Measurements from ENCODE around the gene PLAAT4. TPM values are rescaled to one million over a fixed set of nuclear protein-coding genes. Genes with fewer than 3 reads are reported as not detected.

The PLAAT4 gene
- 12.2 and 14.7 TPM in 2 replicates for total RNA-seq

GRCh38 chr11:63536669-63537292 is at the start of gene PLAAT4:
TSS of gene PLAAT4 (plus strand) at chr11:63536808. CDS start at chr11:63536869, 61 bp downstream.
- peak within 1 kb of the TSS; percentile 90 for H3K4me3 Mint-ChIP-seq
- peaks cover 14% of the 10 kb centered on the region for H3K36me3 Mint-ChIP-seq (ENCODE audit: low read depth)
- DNase-seq, result peak; percentile 88
- peaks cover 66% of the 10 kb centered on the region for H3K4me1 Mint-ChIP-seq
- H3K27ac Mint-ChIP-seq, result peak within 1 kb of the TSS; percentile 88
- H3K27me3 Mint-ChIP-seq, result no peaks in the 10 kb centered on the region
- intact Hi-C loops (cut with micrococcal nuclease), result loop anchor here (5.0 kb wide), 2 partner anchors 101 to 136 kb away; partner anchors contain the start of gene ATL3
- H3K9me3 Mint-ChIP-seq, result no peaks in the 10 kb centered on the region

GRCh38 chr11:63488789-63489188 is 47.8 kb upstream of the PLAAT4 start:
- Mint-ChIP-seq H3K4me1 (peaks cover 6% of the 10 kb centered on the region), H3K4me3 (no peak overlapping the region), H3K27me3 (peaks cover 72% of the 10 kb centered on the region), H3K36me3 (ENCODE audit: low read depth) (no peaks in the 10 kb centered on the region), H3K9me3 (peaks cover 7% of the 10 kb centered on the region), H3K27ac (no peak overlapping the region)
- DNase-seq, result no peak
- intact Hi-C loops (cut with micrococcal nuclease), result no loop called here

- intact Hi-C loops (cut with micrococcal nuclease), result no loop called here
- peaks cover 72% of the 10 kb centered on the region for H3K27me3 Mint-ChIP-seq
- H3K36me3 Mint-ChIP-seq (ENCODE audit: low read depth), result no peaks in the 10 kb centered on the region
- no peak overlapping the region for H3K27ac Mint-ChIP-seq
- H3K4me3 Mint-ChIP-seq, result no peak overlapping the region
- peaks cover 7% of the 10 kb centered on the region for H3K9me3 Mint-ChIP-seq
- no peak for DNase-seq
- H3K4me1 Mint-ChIP-seq, result peaks cover 6% of the 10 kb centered on the region
Observed at GRCh38 chr11:63489879-63490278, 46.7 kb upstream of the PLAAT4 start.

GRCh38 chr11:63490551-63491239 is 45.9 kb upstream of the PLAAT4 start, which contains the start of gene PLAAT5:
TSS of gene PLAAT5 (minus strand) at chr11:63491167. CDS start at chr11:63491034, 133 bp downstream.
- peak within 1 kb of the TSS; percentile 80 for H3K4me3 Mint-ChIP-seq

GRCh38 chr11:63491240-63491587 is 45.4 kb upstream of the PLAAT4 start:
- H3K27ac Mint-ChIP-seq, result no peak overlapping the region
- peaks cover 6% of the 10 kb centered on the region for H3K4me1 Mint-ChIP-seq
- H3K9me3 Mint-ChIP-seq, result no peaks in the 10 kb centered on the region
- peak overlapping the region; percentile 80 for H3K4me3 Mint-ChIP-seq
- no peaks in the 10 kb centered on the region for H3K36me3 Mint-ChIP-seq (ENCODE audit: low read depth)
- DNase-seq, result no peak
- H3K27me3 Mint-ChIP-seq, result peaks cover 68% of the 10 kb centered on the region
- intact Hi-C loops (cut with micrococcal nuclease), result no loop called here

More at GRCh38 chr11:63490551-63491239, 45.9 kb upstream of the PLAAT4 start, which contains the start of gene PLAAT5:
- Mint-ChIP-seq H3K27ac (no peak within 1 kb of the TSS), H3K27me3 (peaks cover 70% of the 10 kb centered on the region), H3K9me3 (peaks cover under 1% of the 10 kb centered on the region), H3K36me3 (ENCODE audit: low read depth) (no peaks in the 10 kb centered on the region), H3K4me1 (peaks cover 6% of the 10 kb centered on the region)
- DNase-seq, result peak; percentile 65
- intact Hi-C loops (cut with micrococcal nuclease), result no loop called here

- Mint-ChIP-seq H3K9me3 (no peaks in the 10 kb centered on the region), H3K36me3 (ENCODE audit: low read depth) (no peaks in the 10 kb centered on the region), H3K27me3 (peaks cover 68% of the 10 kb centered on the region), H3K4me3 (peak overlapping the region; percentile 80), H3K4me1 (peaks cover 6% of the 10 kb centered on the region), H3K27ac (no peak overlapping the region)
- DNase-seq, result peak; percentile 46
- intact Hi-C loops (cut with micrococcal nuclease), result no loop called here
Observed at GRCh38 chr11:63491636-63492372, 44.8 kb upstream of the PLAAT4 start.

GRCh38 chr11:63492441-63492840 is 44.2 kb upstream of the PLAAT4 start:
- H3K27ac Mint-ChIP-seq, result no peak overlapping the region
- H3K36me3 Mint-ChIP-seq (ENCODE audit: low read depth), result no peaks in the 10 kb centered on the region
- H3K4me3 Mint-ChIP-seq, result no peak overlapping the region
- H3K9me3 Mint-ChIP-seq, result peaks cover 4% of the 10 kb centered on the region
- intact Hi-C loops (cut with micrococcal nuclease), result no loop called here
- peak; percentile 43 for DNase-seq
- H3K27me3 Mint-ChIP-seq, result peaks cover 73% of the 10 kb centered on the region
- peaks cover 6% of the 10 kb centered on the region for H3K4me1 Mint-ChIP-seq

- intact Hi-C loops (cut with micrococcal nuclease), result no loop called here
- H3K27ac Mint-ChIP-seq, result no peak overlapping the region
- peaks cover 7% of the 10 kb centered on the region for H3K9me3 Mint-ChIP-seq
- no peaks in the 10 kb centered on the region for H3K36me3 Mint-ChIP-seq (ENCODE audit: low read depth)
- H3K27me3 Mint-ChIP-seq, result peaks cover 69% of the 10 kb centered on the region
- H3K4me1 Mint-ChIP-seq, result peaks cover 6% of the 10 kb centered on the region
- H3K4me3 Mint-ChIP-seq, result no peak overlapping the region
- DNase-seq, result no peak
Observed at GRCh38 chr11:63493127-63493526, 43.5 kb upstream of the PLAAT4 start.

- peaks cover 57% of the 10 kb centered on the region for H3K27me3 Mint-ChIP-seq
Observed at GRCh38 chr11:63494975-63495374, 41.6 kb upstream of the PLAAT4 start.

GRCh38 chr11:63499874-63500273 is 36.7 kb upstream of the PLAAT4 start:
- H3K9me3 Mint-ChIP-seq, result peaks cover 32% of the 10 kb centered on the region
- DNase-seq, result no peak
- peaks cover 2% of the 10 kb centered on the region for H3K36me3 Mint-ChIP-seq (ENCODE audit: low read depth)
- intact Hi-C loops (cut with micrococcal nuclease), result no loop called here
- H3K4me1 Mint-ChIP-seq, result peaks cover 4% of the 10 kb centered on the region
- no peak overlapping the region for H3K27ac Mint-ChIP-seq
- peaks cover 20% of the 10 kb centered on the region for H3K27me3 Mint-ChIP-seq
- H3K4me3 Mint-ChIP-seq, result no peak overlapping the region

More at GRCh38 chr11:63494975-63495374, 41.6 kb upstream of the PLAAT4 start:
- Mint-ChIP-seq H3K27ac (no peak overlapping the region), H3K36me3 (ENCODE audit: low read depth) (no peaks in the 10 kb centered on the region), H3K9me3 (peaks cover 18% of the 10 kb centered on the region), H3K4me3 (no peak overlapping the region), H3K4me1 (peaks cover 6% of the 10 kb centered on the region)
- no peak for DNase-seq
- intact Hi-C loops (cut with micrococcal nuclease), result no loop called here

- Mint-ChIP-seq H3K27ac (no peak overlapping the region), H3K27me3 (peaks cover 14% of the 10 kb centered on the region), H3K36me3 (ENCODE audit: low read depth) (peaks cover 2% of the 10 kb centered on the region), H3K4me1 (peaks cover 4% of the 10 kb centered on the region), H3K4me3 (no peak overlapping the region), H3K9me3 (peaks cover 32% of the 10 kb centered on the region)
- no peak for DNase-seq
- intact Hi-C loops (cut with micrococcal nuclease), result no loop called here
Observed at GRCh38 chr11:63501236-63501635, 35.4 kb upstream of the PLAAT4 start.

GRCh38 chr11:63502252-63502820 is 34.3 kb upstream of the PLAAT4 start:
- Mint-ChIP-seq H3K4me3 (no peak overlapping the region), H3K27ac (no peak overlapping the region), H3K9me3 (peaks cover 29% of the 10 kb centered on the region), H3K36me3 (ENCODE audit: low read depth) (peaks cover 2% of the 10 kb centered on the region), H3K4me1 (peaks cover 7% of the 10 kb centered on the region), H3K27me3 (peaks cover 7% of the 10 kb centered on the region)
- DNase-seq, result no peak
- intact Hi-C loops (cut with micrococcal nuclease), result no loop called here

- H3K36me3 Mint-ChIP-seq (ENCODE audit: low read depth), result peaks cover 2% of the 10 kb centered on the region
- peaks cover under 1% of the 10 kb centered on the region for H3K27me3 Mint-ChIP-seq
- no peak overlapping the region for H3K27ac Mint-ChIP-seq
- H3K4me3 Mint-ChIP-seq, result no peak overlapping the region
- peaks cover 9% of the 10 kb centered on the region for H3K4me1 Mint-ChIP-seq
- intact Hi-C loops (cut with micrococcal nuclease), result no loop called here
- no peak for DNase-seq
- H3K9me3 Mint-ChIP-seq, result peaks cover 24% of the 10 kb centered on the region
Observed at GRCh38 chr11:63503492-63503891, 33.1 kb upstream of the PLAAT4 start.
